ENCODE data around the gene KLHDC8A. TPM values are rescaled to one million over a fixed set of nuclear protein-coding genes. Genes with fewer than 3 reads are reported as not detected.
A peak's percentile ranks its signal among the peaks of the same experiment; 100 is the strongest.
"Not testable (repeated sequence)": the region's sequence is repeated elsewhere in the genome, so short reads cannot be mapped to it uniquely, and the experiment has no call there.

Gene KLHDC8A
- total RNA-seq, 1 donor from 2014 or later, result not detected

GRCh38 chr1:205301842-205302588 is 54.7 kb downstream of the KLHDC8A start:
- Mint-ChIP-seq H3K27me3 (ENCODE audit: unreplicated experiment) (no peaks in the 10 kb centered on the region), H3K27ac (ENCODE audit: unreplicated experiment) (peak overlapping the region; percentile 98), H3K36me3 (ENCODE audit: unreplicated experiment) (peaks cover 20% of the 10 kb centered on the region), H3K4me3 (ENCODE audit: unreplicated experiment) (peak overlapping the region; percentile 1), H3K9me3 (ENCODE audit: unreplicated experiment) (no peaks in the 10 kb centered on the region), H3K4me1 (ENCODE audit: unreplicated experiment) (peaks cover 50% of the 10 kb centered on the region)
- no peak for DNase-seq (ENCODE audit: extremely low spot score, unreplicated experiment)
- no peak for TF ChIP-seq CTCF (IDR thresholded peaks at IDR 0.05)

- H3K27me3 Mint-ChIP-seq (ENCODE audit: unreplicated experiment), result no peaks in the 10 kb centered on the region
- peaks cover 53% of the 10 kb centered on the region for H3K4me1 Mint-ChIP-seq (ENCODE audit: unreplicated experiment)
- H3K4me3 Mint-ChIP-seq (ENCODE audit: unreplicated experiment), result peak overlapping the region; percentile 22
- TF ChIP-seq CTCF (IDR thresholded peaks at IDR 0.05), result no peak
- peak; percentile 93 for DNase-seq (ENCODE audit: extremely low spot score, unreplicated experiment)
- peak overlapping the region; percentile 98 for H3K27ac Mint-ChIP-seq (ENCODE audit: unreplicated experiment)
- no peaks in the 10 kb centered on the region for H3K9me3 Mint-ChIP-seq (ENCODE audit: unreplicated experiment)
- peaks cover 17% of the 10 kb centered on the region for H3K36me3 Mint-ChIP-seq (ENCODE audit: unreplicated experiment)
These were observed 55.4 kb downstream of the KLHDC8A start for GRCh38 chr1:205301205-205301821.

GRCh38 chr1:205300149-205300548 is 56.6 kb downstream of the KLHDC8A start:
- Mint-ChIP-seq H3K27ac (ENCODE audit: unreplicated experiment) (peak overlapping the region; percentile 98), H3K27me3 (ENCODE audit: unreplicated experiment) (no peaks in the 10 kb centered on the region), H3K9me3 (ENCODE audit: unreplicated experiment) (no peaks in the 10 kb centered on the region), H3K4me1 (ENCODE audit: unreplicated experiment) (peaks cover 62% of the 10 kb centered on the region), H3K36me3 (ENCODE audit: unreplicated experiment) (peaks cover 9% of the 10 kb centered on the region), H3K4me3 (ENCODE audit: unreplicated experiment) (no peak overlapping the region)
- no peak for TF ChIP-seq CTCF (IDR thresholded peaks at IDR 0.05)
- no peak for DNase-seq (ENCODE audit: extremely low spot score, unreplicated experiment)

- DNase-seq (ENCODE audit: extremely low spot score, unreplicated experiment), result no peak
- Mint-ChIP-seq H3K4me1 (ENCODE audit: unreplicated experiment) (peaks cover 79% of the 10 kb centered on the region), H3K4me3 (ENCODE audit: unreplicated experiment) (no peak overlapping the region), H3K9me3 (ENCODE audit: unreplicated experiment) (no peaks in the 10 kb centered on the region), H3K36me3 (ENCODE audit: unreplicated experiment) (peaks cover 2% of the 10 kb centered on the region), H3K27ac (ENCODE audit: unreplicated experiment) (peak overlapping the region; percentile 93), H3K27me3 (ENCODE audit: unreplicated experiment) (no peaks in the 10 kb centered on the region)
- TF ChIP-seq CTCF (IDR thresholded peaks at IDR 0.05), result no peak
These were observed 58.3 kb downstream of the KLHDC8A start for GRCh38 chr1:205298191-205298994.

- not testable (repeated sequence) for H3K27me3 Mint-ChIP-seq (ENCODE audit: unreplicated experiment); H3K4me3 Mint-ChIP-seq (ENCODE audit: unreplicated experiment); DNase-seq (ENCODE audit: extremely low spot score, unreplicated experiment); H3K36me3 Mint-ChIP-seq (ENCODE audit: unreplicated experiment); H3K9me3 Mint-ChIP-seq (ENCODE audit: unreplicated experiment)
- peaks cover 84% of the 10 kb centered on the region for H3K4me1 Mint-ChIP-seq (ENCODE audit: unreplicated experiment)
- peak overlapping the region; percentile 93 for H3K27ac Mint-ChIP-seq (ENCODE audit: unreplicated experiment)
These were observed 59.1 kb downstream of the KLHDC8A start for GRCh38 chr1:205297546-205298177.

Measured in osteocyte (in vitro differentiated cells).